Activated CD4-positive, alpha-beta T cell treated with anti-CD3 and anti-CD28 coated beads, Interleukin-2, amount 50 U/mL, for 1 hour (primary cell): Measurements from ENCODE around the gene DLX5.
"Not testable (repeated sequence)": the region's sequence is repeated elsewhere in the genome, so short reads cannot be mapped to it uniquely, and the experiment has no call there.

Source experiments
- DNase-seq: peaks from one replicate; pipeline ENCODE4 v3.0.0-alpha.2; 2020

Gene DLX5

DNA sequence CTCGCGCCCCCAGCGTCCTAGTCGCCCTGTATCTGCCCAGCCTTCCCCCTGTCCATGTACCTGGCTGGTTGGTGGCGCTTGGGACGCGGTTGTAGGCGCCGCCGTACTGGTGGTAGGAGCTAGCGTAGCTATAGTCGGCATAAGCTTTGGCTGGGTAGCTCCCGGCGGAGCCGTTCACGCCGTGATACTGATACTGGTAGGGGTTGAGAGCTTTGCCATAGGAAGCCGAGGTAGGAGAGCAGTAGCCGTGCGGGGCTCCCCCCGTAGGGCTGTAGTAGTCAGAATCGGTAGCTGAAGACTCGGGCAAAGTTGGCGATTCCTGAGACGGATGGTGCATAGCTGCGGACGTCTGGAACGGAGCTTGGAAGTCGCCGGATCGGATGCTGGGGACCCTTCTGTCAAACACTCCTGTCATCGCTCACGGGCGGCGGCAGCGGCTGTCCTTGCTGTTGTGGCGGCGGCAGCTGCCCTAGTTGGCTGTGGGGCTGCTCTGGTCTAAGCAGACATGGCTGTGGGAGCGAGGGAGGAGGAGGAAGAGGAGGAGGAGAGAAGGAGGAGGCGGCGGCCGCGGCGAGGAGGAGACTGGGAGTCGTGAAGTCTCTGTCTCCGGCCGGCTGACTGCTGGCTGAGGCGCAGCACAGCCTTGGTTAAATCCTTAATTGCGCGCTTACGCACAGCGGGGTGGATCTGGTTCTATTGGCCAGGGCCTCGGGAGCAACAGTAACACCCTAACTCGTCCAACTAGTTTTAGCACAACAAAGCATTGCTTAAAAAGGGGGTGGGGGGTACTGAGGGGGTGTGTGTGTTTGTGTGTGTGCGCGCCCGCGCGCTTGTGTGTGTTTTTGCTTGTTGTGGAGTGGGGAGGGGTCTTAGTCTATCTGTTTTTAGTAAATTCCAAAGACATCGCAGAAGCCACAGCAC lies at the start of gene DLX5:
Gene DLX5, minus strand, starts transcription at position 623 of the 921 bp plus-strand sequence. Its CDS starts 208 bp downstream, at position 415.
- no peak for DNase-seq

- not testable (repeated sequence) for DNase-seq
These were observed 47.4 kb upstream of the DLX5 start for GRCh38 chr7:97072025-97072424.

DNA sequence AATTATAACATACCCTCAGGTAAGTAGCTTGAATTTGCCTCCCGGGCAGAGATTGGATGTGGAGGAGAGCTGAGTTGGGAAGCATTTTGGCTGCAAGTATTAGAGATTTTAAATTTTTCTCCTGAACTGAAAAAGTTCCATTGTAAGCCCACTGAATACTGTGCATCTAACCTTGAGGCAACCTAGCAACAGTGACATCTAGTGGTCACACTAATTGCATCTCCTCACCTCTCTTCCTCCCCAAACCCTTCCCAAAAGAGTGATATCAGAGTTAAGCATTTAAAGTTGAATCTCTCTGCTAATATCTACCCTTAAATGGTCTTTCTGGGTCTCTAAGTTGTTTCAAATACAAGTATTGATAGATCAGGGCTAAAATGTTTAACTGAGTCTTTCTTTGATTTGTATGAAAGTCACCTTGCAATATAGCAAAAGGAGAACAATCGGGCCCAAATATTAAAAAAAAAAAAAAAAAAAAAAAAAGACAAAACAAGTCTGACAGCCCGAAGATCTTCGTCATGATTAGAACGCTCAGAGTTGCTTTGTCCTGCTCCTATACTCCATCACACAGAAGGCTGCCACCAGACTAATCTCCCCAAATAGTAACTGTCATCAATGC lies 40.4 kb upstream of the DLX5 start:
- DNase-seq, result no peak

- no peak for DNase-seq
These were observed 39.4 kb upstream of the DLX5 start for GRCh38 chr7:97064020-97064419.

- no peak for DNase-seq
These were observed 18.6 kb upstream of the DLX5 start for GRCh38 chr7:97043281-97043680.

DNA sequence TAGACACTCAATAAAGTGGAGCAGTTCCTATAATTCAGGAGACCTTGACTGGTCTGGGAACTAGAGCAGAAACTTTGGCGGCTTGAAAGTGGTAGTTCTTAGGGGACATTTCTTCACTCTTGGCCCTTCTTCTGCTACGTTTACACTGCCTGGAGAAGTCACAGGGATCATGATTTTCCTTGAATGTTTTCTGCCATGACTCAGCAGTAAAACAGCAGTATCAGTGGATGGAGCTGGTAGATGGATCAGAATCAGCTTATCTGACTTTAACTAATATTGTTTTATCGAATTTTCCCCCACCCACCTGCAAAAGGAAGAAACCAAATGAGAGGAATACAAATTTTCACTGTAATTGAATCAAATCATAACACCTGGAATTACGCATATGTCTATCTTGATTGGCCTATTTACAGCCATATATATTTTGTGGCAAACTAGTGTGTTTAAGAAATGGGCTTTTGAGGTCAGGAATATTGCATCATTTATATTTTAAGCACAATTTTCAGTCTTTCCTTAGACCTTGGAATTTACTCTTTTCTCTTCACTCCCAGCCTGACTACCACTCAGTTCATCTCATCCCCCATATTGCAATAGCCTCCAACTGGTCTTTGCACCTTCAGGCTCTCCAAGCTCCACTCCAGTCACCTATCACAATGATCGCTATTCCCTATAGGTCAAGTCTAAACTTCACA lies 14.9 kb upstream of the DLX5 start:
- DNase-seq, result no peak

DNA sequence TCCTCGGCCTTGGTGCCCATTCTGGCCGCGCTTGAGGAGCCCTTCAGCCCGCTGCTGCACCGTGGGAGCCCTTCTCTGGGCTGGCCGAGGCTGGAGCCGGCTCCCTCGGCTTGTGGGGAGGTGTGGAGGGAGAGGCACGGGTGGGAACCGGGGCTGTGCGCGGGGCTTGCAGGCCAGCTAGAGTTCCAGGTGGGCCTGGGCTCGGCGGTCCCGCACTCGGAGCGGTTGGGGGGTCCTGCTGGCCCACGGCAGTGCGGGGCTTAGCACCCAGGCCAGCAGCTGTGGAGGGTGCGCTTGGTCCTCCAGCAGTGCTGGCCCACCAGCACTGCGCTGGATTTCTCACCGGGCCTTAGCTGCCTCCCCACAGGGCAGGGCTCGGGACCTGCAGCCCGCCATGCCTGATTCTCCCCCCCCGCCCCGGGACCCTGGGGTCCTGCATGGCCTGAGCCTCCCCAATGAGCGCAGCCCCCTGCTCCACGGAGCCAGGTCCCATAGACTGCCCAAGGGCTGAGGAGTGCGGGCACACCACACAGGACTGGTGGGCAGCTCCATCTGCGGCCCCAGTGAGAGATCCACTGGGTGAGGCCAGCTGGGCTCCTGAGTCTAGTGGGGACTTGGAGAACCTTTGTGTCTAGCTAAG lies 9.7 kb upstream of the DLX5 start:
- DNase-seq, result not testable (repeated sequence)

- DNase-seq, result peak; percentile 67
These were observed 3.0 kb upstream of the DLX5 start for GRCh38 chr7:97027427-97028234.

DNA sequence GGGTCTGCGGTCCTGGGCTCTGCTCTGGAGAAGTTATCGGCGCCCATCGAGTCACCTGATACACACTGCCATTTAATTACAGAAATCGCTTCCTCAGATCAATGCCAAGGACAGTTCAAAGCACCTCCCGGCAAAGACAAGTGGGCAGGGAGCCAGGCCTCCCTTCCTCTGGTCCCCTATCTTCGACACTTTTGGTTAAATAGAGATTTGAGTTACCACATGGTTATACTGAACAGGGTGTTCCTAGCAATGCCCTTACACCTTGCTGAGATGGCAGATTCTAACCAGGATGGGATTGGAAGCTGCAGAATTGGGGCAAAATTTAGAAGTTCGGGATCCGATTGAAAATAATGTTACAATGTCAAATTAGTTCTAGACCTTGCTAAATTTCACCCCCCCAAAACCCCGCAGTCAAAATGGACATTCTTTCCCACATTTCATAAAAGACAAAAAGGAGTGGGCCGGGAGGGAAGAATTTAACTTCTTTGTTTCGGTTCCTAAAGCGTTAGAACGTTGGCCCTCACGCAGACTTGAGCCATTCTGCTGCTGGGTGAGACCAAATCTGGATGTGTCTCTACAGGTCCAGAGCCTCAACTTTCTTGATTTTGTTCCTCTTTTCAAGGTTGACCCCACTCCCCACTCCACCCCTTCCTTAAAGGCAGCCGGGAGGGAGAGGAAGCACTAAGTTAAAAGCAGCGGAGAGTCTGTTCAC lies 2.2 kb upstream of the DLX5 start:
- no peak for DNase-seq

- no peak for DNase-seq
These were observed 1.5 kb upstream of the DLX5 start for GRCh38 chr7:97025983-97026714.

DNA sequence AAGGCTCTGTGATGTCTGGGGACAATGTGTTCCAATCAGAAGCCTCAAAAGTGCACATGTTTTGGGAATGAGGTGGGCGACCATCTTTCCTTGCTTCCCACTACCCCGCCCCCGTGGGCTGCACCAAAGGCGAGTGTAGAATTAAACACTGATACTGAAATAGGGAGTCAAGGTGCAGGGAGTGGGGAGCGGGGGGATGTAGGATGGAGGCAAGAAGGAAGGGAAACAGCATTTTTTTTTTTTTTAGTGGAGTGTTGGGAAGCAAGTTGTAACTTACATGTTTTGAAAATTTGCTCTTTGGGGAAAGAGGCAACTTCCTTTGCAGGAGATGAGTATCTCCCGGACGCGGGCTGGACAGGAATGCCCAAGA lies 484 bp upstream of the DLX5 start:
- no peak for DNase-seq

- no peak for DNase-seq
These were observed 1.9 kb downstream of the DLX5 start for GRCh38 chr7:97022491-97023306.

DNA sequence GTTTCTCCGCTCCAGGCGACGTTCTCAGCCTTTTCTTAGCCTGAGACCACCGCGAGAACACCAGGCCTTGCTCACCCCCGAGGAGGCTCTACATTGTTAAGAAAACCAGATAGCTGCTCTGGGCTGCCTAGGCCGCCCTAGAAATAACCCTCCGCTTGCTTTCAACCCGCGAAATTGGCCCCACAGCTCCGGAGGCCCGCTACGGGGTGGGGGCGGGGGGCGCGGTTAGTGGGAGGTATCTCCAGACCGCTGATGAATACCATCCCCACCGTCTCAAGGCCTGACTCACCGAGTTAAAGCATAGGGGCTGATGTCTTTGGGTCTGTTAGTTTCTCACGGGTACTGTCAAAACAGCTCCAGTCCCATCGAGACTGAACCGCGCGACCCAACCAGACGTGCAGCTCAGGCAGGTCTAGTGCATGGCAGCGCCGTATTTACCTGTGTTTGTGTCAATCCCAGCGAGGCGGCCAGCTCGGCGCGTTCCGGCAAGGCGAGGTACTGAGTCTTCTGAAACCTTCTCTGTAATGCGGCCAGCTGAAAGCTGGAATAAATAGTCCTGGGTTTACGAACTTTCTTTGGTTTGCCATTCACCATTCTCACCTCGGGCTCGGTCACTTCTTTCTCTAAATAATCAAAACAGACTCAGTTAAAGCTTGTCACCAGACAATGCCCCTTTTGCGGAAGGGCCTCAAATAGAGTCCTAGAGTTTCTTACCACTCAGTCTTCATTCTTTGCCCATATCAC lies 2.7 kb downstream of the DLX5 start:
- DNase-seq, result no peak

- DNase-seq, result no peak
These were observed 3.5 kb downstream of the DLX5 start for GRCh38 chr7:97020996-97021746.

DNA sequence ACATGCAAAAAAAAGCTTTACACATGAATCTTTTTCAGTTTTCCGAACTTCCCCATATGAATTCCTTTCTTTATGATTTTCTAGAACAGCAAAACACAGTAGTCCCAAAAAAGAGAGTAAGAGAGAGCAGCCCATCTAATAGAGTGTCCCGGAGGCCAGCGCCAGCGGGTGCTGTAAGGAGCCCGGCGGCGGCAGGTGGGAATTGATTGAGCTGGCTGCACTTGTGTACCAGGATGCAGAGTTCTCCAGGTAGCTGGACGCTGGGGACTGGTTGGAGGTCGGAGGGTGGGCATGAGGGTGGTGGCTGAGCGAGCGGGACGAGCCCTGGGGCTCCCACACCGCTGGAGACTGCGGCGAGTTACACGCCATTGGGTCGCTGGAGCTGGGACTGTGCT lies 4.0 kb downstream of the DLX5 start:
- DNase-seq, result no peak

GRCh38 chr7:97019710-97020225 lies 4.9 kb downstream of the DLX5 start:
- DNase-seq, result no peak

DNA sequence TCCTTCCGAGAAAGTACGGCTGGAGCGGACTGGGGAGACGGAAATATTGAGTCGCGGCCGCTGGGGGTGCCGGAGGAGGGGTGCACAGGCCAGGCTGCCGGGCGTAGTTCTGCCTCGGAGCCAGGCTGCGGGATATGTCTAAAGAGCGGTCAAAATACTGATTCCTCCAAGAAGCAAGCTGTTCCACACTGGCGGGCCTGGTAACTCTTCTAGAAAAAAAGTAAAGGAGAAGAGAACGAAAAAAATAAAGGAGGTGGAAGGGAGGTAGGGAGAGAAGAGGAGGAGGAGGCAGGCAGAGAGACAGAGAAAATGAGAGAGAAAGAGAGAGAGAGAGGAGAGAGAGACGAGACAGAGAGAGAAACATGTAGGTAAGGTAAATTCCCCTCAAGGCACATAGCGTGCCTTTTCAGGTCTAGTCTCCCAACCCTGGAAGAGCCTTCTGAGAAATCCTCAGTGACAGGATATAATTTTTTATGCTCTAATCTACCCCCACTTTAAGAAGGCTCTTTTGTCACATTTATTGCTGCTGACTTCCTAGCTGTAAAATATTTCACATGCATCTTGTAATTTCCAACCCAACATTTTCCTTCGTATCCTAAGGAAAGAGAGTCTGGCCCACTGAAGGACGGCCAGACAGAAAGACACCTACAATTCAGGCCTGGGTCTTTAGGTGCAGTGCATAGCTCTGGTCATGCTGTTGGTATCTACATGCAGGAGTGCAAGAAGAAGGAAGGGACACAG lies 5.7 kb downstream of the DLX5 start:
- DNase-seq, result no peak
